ENCODE results near the gene KIF5C. TPM values are rescaled to one million over a fixed set of nuclear protein-coding genes. Genes with fewer than 3 reads are reported as not detected.

Gene KIF5C
- total RNA-seq, 1 experiment from 2014 or later = 8.3 TPM

GRCh38 chr2:149064856-149065630 is 190.0 kb downstream of the KIF5C start:
- no peak for DNase-seq
- Histone ChIP-seq H4K20me1 (ENCODE audit: insufficient read depth, low read depth, low read length) (no peaks in the 10 kb centered on the region), H3K27me3 (ENCODE audit: low read length) (no peaks in the 10 kb centered on the region), H3K36me3 (ENCODE audit: insufficient read depth, low read length) (no peaks in the 10 kb centered on the region), H3K79me2 (ENCODE audit: low read length) (no peaks in the 10 kb centered on the region), H3K9me2 (replicated peaks; ENCODE audit: insufficient read depth, low read length) (no peaks in the 10 kb centered on the region), H3K4me3 (ENCODE audit: low read length) (no peak overlapping the region), H3K9ac (ENCODE audit: low read length) (no peak overlapping the region), H2AFZ (ENCODE audit: low read length) (no peak overlapping the region), H3K4me1 (ENCODE audit: low read length) (no peaks in the 10 kb centered on the region), H3K27ac (ENCODE audit: low read length) (no peak overlapping the region), H3K9me3 (ENCODE audit: low read length) (no peaks in the 10 kb centered on the region), H3K4me2 (ENCODE audit: low read depth, low read length, poor library complexity, severe bottlenecking) (no peak overlapping the region)

- Histone ChIP-seq H3K36me3 (ENCODE audit: insufficient read depth, low read length) (no peaks in the 10 kb centered on the region), H3K4me2 (ENCODE audit: low read depth, low read length, poor library complexity, severe bottlenecking) (no peak overlapping the region), H3K9me3 (ENCODE audit: low read length) (no peaks in the 10 kb centered on the region), H3K4me3 (ENCODE audit: low read length) (no peak overlapping the region), H3K27ac (ENCODE audit: low read length) (no peak overlapping the region), H3K9me2 (replicated peaks; ENCODE audit: insufficient read depth, low read length) (no peaks in the 10 kb centered on the region), H3K79me2 (ENCODE audit: low read length) (no peaks in the 10 kb centered on the region), H4K20me1 (ENCODE audit: insufficient read depth, low read depth, low read length) (no peaks in the 10 kb centered on the region), H3K27me3 (ENCODE audit: low read length) (no peaks in the 10 kb centered on the region), H3K4me1 (ENCODE audit: low read length) (no peaks in the 10 kb centered on the region), H2AFZ (ENCODE audit: low read length) (no peak overlapping the region), H3K9ac (ENCODE audit: low read length) (no peak overlapping the region)
- DNase-seq = no peak
Observed at GRCh38 chr2:149068225-149068995, 193.4 kb downstream of the KIF5C start.

- H3K79me2 ChIP-seq (ENCODE audit: low read length) = no peaks in the 10 kb centered on the region
- no peaks in the 10 kb centered on the region for H4K20me1 ChIP-seq (ENCODE audit: insufficient read depth, low read depth, low read length)
- no peaks in the 10 kb centered on the region for H3K9me2 ChIP-seq (replicated peaks; ENCODE audit: insufficient read depth, low read length)
- no peaks in the 10 kb centered on the region for H3K27me3 ChIP-seq (ENCODE audit: low read length)
- no peaks in the 10 kb centered on the region for H3K36me3 ChIP-seq (ENCODE audit: insufficient read depth, low read length)
- no peak overlapping the region for H3K4me2 ChIP-seq (ENCODE audit: low read depth, low read length, poor library complexity, severe bottlenecking)
- no peak for DNase-seq
- no peak overlapping the region for H2AFZ ChIP-seq (ENCODE audit: low read length)
- no peak overlapping the region for H3K27ac ChIP-seq (ENCODE audit: low read length)
- H3K9me3 ChIP-seq (ENCODE audit: low read length) = no peaks in the 10 kb centered on the region
- H3K9ac ChIP-seq (ENCODE audit: low read length) = no peak overlapping the region
- no peak overlapping the region for H3K4me3 ChIP-seq (ENCODE audit: low read length)
- no peaks in the 10 kb centered on the region for H3K4me1 ChIP-seq (ENCODE audit: low read length)
Observed at GRCh38 chr2:149068996-149069888, 194.2 kb downstream of the KIF5C start.

GRCh38 chr2:149070681-149071320 is 195.8 kb downstream of the KIF5C start:
- Histone ChIP-seq H2AFZ (ENCODE audit: low read length) (no peak overlapping the region), H3K4me3 (ENCODE audit: low read length) (no peak overlapping the region), H3K9me2 (replicated peaks; ENCODE audit: insufficient read depth, low read length) (no peaks in the 10 kb centered on the region), H3K4me2 (ENCODE audit: low read depth, low read length, poor library complexity, severe bottlenecking) (no peak overlapping the region), H3K9me3 (ENCODE audit: low read length) (no peaks in the 10 kb centered on the region), H3K9ac (ENCODE audit: low read length) (no peak overlapping the region), H3K27ac (ENCODE audit: low read length) (no peak overlapping the region), H3K27me3 (ENCODE audit: low read length) (no peaks in the 10 kb centered on the region), H3K36me3 (ENCODE audit: insufficient read depth, low read length) (no peaks in the 10 kb centered on the region), H3K79me2 (ENCODE audit: low read length) (no peaks in the 10 kb centered on the region), H3K4me1 (ENCODE audit: low read length) (no peaks in the 10 kb centered on the region), H4K20me1 (ENCODE audit: insufficient read depth, low read depth, low read length) (no peaks in the 10 kb centered on the region)
- no peak for DNase-seq

- Histone ChIP-seq H3K4me3 (ENCODE audit: low read length) (no peak overlapping the region), H3K9me3 (ENCODE audit: low read length) (no peaks in the 10 kb centered on the region), H3K4me2 (ENCODE audit: low read depth, low read length, poor library complexity, severe bottlenecking) (no peak overlapping the region), H3K4me1 (ENCODE audit: low read length) (no peaks in the 10 kb centered on the region), H3K79me2 (ENCODE audit: low read length) (no peaks in the 10 kb centered on the region), H3K36me3 (ENCODE audit: insufficient read depth, low read length) (no peaks in the 10 kb centered on the region), H3K27ac (ENCODE audit: low read length) (no peak overlapping the region), H3K27me3 (ENCODE audit: low read length) (no peaks in the 10 kb centered on the region), H4K20me1 (ENCODE audit: insufficient read depth, low read depth, low read length) (no peaks in the 10 kb centered on the region), H2AFZ (ENCODE audit: low read length) (no peak overlapping the region), H3K9me2 (replicated peaks; ENCODE audit: insufficient read depth, low read length) (no peaks in the 10 kb centered on the region), H3K9ac (ENCODE audit: low read length) (no peak overlapping the region)
- no peak for DNase-seq
Observed at GRCh38 chr2:149075105-149075504, 200.1 kb downstream of the KIF5C start.

GRCh38 chr2:149075853-149076252 is 200.8 kb downstream of the KIF5C start:
- no peak overlapping the region for H2AFZ ChIP-seq (ENCODE audit: low read length)
- no peaks in the 10 kb centered on the region for H3K9me2 ChIP-seq (replicated peaks; ENCODE audit: insufficient read depth, low read length)
- no peaks in the 10 kb centered on the region for H3K4me1 ChIP-seq (ENCODE audit: low read length)
- H3K79me2 ChIP-seq (ENCODE audit: low read length) = no peaks in the 10 kb centered on the region
- H3K27me3 ChIP-seq (ENCODE audit: low read length) = no peaks in the 10 kb centered on the region
- H3K4me2 ChIP-seq (ENCODE audit: low read depth, low read length, poor library complexity, severe bottlenecking) = no peak overlapping the region
- H3K4me3 ChIP-seq (ENCODE audit: low read length) = no peak overlapping the region
- no peaks in the 10 kb centered on the region for H3K9me3 ChIP-seq (ENCODE audit: low read length)
- no peaks in the 10 kb centered on the region for H3K36me3 ChIP-seq (ENCODE audit: insufficient read depth, low read length)
- H4K20me1 ChIP-seq (ENCODE audit: insufficient read depth, low read depth, low read length) = no peaks in the 10 kb centered on the region
- H3K27ac ChIP-seq (ENCODE audit: low read length) = no peak overlapping the region
- DNase-seq = no peak
- H3K9ac ChIP-seq (ENCODE audit: low read length) = no peak overlapping the region
